Kidney epithelial cell (primary cell): ENCODE data around the gene RFESD. TPM values are rescaled to one million over a fixed set of nuclear protein-coding genes. Genes with fewer than 3 reads are reported as not detected.
A peak's percentile ranks its signal among the peaks of the same experiment; 100 is the strongest.
"Not testable (repeated sequence)": the region's sequence is repeated elsewhere in the genome, so short reads cannot be mapped to it uniquely, and the experiment has no call there.

Experiments used
- DNase-seq: peaks from one replicate; pipeline ENCODE4 v3.0.0-alpha.2; 2010; ENCODE audit warnings: low read depth
- H3K27me3 ChIP-seq: 2 replicates; pipeline ENCODE4 v1.6.0; 2011; ENCODE audit warnings: low read length; ENCODE audit not compliant: control insufficient read depth, insufficient read depth
- H3K36me3 ChIP-seq: 2 replicates; pipeline ENCODE4 v1.5.1; 2011; ENCODE audit warnings: low read length; ENCODE audit not compliant: control insufficient read depth, insufficient read depth
- H3K4me3 ChIP-seq: 2 replicates; pipeline ENCODE4 v1.5.1; 2011; ENCODE audit warnings: low read depth, mild to moderate bottlenecking, control low read depth, low read length
- CTCF ChIP-seq: IDR thresholded peaks from 2 replicates; pipeline ENCODE4 v1.5.1; 2011; ENCODE audit warnings: mild to moderate bottlenecking, moderate library complexity, low read length, control low read depth, inconsistent platforms; ENCODE audit not compliant: insufficient read depth, poor library complexity, severe bottlenecking
- total RNA-seq: library from RNA; depleted of rRNA; stranded (reverse); fragments of >200 nt; gene quantifications from 2 replicates; pipeline ENCODE4 v1.2.3, GENCODE V29; 2015

The RFESD gene
- total RNA-seq, 1 donor from 2014 or later = 0.21 TPM

- TF ChIP-seq CTCF = no peak
- Histone ChIP-seq H3K4me3 (no peak overlapping the region), H3K36me3 (no peaks in the 10 kb centered on the region), H3K27me3 (no peaks in the 10 kb centered on the region)
- DNase-seq = peak; percentile 37
Measured at GRCh38 chr5:95631255-95631958, 15.2 kb upstream of the RFESD start.

GRCh38 chr5:95631991-95632675, 14.4 kb upstream of the RFESD start:
- H3K27me3 ChIP-seq = no peaks in the 10 kb centered on the region
- no peaks in the 10 kb centered on the region for H3K36me3 ChIP-seq
- H3K4me3 ChIP-seq = no peak overlapping the region
- DNase-seq = peak; percentile 48
- no peak for TF ChIP-seq CTCF

- not testable (repeated sequence) for H3K4me3 ChIP-seq, DNase-seq, H3K36me3 ChIP-seq, H3K27me3 ChIP-seq
Measured at GRCh38 chr5:95632942-95633341, 13.6 kb upstream of the RFESD start.

- no peak for DNase-seq
- no peak overlapping the region for H3K4me3 ChIP-seq
- no peak for TF ChIP-seq CTCF
- no peaks in the 10 kb centered on the region for H3K36me3 ChIP-seq
- no peaks in the 10 kb centered on the region for H3K27me3 ChIP-seq
Measured at GRCh38 chr5:95633671-95634070, 12.9 kb upstream of the RFESD start.

GRCh38 chr5:95634081-95634480, 12.5 kb upstream of the RFESD start:
- no peak for TF ChIP-seq CTCF
- Histone ChIP-seq H3K36me3 (no peaks in the 10 kb centered on the region), H3K27me3 (no peaks in the 10 kb centered on the region), H3K4me3 (no peak overlapping the region)
- DNase-seq = no peak

GRCh38 chr5:95638632-95639031, 7.9 kb upstream of the RFESD start:
- Histone ChIP-seq H3K36me3 (no peaks in the 10 kb centered on the region), H3K4me3 (no peak overlapping the region), H3K27me3 (no peaks in the 10 kb centered on the region)
- no peak for TF ChIP-seq CTCF
- DNase-seq = no peak
